HFFc6 (cell line): Measurements from ENCODE around the gene PSMC4. TPM values are rescaled to one million over a fixed set of nuclear protein-coding genes. Genes with fewer than 3 reads are reported as not detected.

ENCODE experiments used
- DNase-seq: peaks from one replicate; pipeline ENCODE4 v3.0.0-alpha.2; 2018
- H3K27ac Mint-ChIP-seq: 2 replicates; pipeline ENCODE4 v1.8.0; 2020; ENCODE audit warnings: mild to moderate bottlenecking, mixed read lengths
- H3K27me3 Mint-ChIP-seq: 2 replicates; pipeline ENCODE4 v1.8.0; 2021; ENCODE audit warnings: mild to moderate bottlenecking, moderate library complexity, mixed read lengths; ENCODE audit not compliant: insufficient read depth
- H3K36me3 Mint-ChIP-seq: 2 replicates; pipeline ENCODE4 v1.8.0; 2021; ENCODE audit warnings: low read depth, mixed read lengths
- H3K4me1 Mint-ChIP-seq: 2 replicates; pipeline ENCODE4 v1.8.0; 2020; ENCODE audit warnings: low read depth, mixed read lengths
- H3K4me3 Mint-ChIP-seq: 2 replicates; pipeline ENCODE4 v1.8.0; 2020; ENCODE audit warnings: mild to moderate bottlenecking, moderate library complexity, mixed read lengths
- H3K9me3 Mint-ChIP-seq: 2 replicates; pipeline ENCODE4 v1.8.0; 2020; ENCODE audit warnings: mild to moderate bottlenecking, mixed read lengths
- total RNA-seq, 6 experiments: library from RNA; stranded (reverse); fragmentation: NEBNext Ultra II Directional; extraction: Animal tissue kit (Norgen Biotek cat#: 25700); gene quantifications; 2 replicates in 1 of 6; 3 replicates in 5 of 6; pipeline ENCODE4 v1.2.3, GENCODE V29; 2021
- TF ChIP-seq, protein P1 (sequence below): fragments of 200-600 bp; sonication (generic); IDR thresholded peaks from 2 replicates; pipeline ENCODE4 v1.5.0; 2021; ENCODE audit warnings: antibody characterized with exemption, mild to moderate bottlenecking

Gene PSMC4
- total RNA-seq, 6 experiments from 2014 or later = 124 to 144 (median 133) TPM

DNA sequence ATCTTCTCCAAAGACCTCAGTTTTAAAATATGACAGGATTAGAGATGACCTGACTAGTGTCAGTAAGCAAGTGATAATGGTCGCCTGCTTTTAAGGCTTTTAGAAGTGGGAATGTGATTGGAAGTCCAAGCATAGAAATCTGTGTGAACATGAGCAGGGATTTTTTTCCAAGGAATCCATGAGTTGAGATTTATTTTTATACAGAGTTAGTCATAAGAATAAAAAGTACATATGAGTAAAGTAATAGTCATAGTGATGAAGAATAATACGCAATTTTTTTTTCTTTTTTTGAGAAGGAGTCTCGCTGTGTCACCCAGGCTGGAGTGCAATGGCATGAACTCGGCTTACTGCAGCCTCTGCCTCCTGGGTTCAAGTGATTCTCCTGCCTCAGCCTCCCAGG lies 27.5 kb downstream of the PSMC4 start:
- Mint-ChIP-seq H3K4me3 (peak overlapping the region; percentile 95), H3K4me1 (peaks cover 32% of the 10 kb centered on the region), H3K27me3 (no peaks in the 10 kb centered on the region), H3K36me3 (peaks cover 15% of the 10 kb centered on the region), H3K27ac (peak overlapping the region; percentile 97), H3K9me3 (peaks cover 8% of the 10 kb centered on the region)
- peak; percentile 35 for DNase-seq
- TF ChIP-seq, protein P1, sequence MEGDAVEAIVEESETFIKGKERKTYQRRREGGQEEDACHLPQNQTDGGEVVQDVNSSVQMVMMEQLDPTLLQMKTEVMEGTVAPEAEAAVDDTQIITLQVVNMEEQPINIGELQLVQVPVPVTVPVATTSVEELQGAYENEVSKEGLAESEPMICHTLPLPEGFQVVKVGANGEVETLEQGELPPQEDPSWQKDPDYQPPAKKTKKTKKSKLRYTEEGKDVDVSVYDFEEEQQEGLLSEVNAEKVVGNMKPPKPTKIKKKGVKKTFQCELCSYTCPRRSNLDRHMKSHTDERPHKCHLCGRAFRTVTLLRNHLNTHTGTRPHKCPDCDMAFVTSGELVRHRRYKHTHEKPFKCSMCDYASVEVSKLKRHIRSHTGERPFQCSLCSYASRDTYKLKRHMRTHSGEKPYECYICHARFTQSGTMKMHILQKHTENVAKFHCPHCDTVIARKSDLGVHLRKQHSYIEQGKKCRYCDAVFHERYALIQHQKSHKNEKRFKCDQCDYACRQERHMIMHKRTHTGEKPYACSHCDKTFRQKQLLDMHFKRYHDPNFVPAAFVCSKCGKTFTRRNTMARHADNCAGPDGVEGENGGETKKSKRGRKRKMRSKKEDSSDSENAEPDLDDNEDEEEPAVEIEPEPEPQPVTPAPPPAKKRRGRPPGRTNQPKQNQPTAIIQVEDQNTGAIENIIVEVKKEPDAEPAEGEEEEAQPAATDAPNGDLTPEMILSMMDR = no peak

DNA sequence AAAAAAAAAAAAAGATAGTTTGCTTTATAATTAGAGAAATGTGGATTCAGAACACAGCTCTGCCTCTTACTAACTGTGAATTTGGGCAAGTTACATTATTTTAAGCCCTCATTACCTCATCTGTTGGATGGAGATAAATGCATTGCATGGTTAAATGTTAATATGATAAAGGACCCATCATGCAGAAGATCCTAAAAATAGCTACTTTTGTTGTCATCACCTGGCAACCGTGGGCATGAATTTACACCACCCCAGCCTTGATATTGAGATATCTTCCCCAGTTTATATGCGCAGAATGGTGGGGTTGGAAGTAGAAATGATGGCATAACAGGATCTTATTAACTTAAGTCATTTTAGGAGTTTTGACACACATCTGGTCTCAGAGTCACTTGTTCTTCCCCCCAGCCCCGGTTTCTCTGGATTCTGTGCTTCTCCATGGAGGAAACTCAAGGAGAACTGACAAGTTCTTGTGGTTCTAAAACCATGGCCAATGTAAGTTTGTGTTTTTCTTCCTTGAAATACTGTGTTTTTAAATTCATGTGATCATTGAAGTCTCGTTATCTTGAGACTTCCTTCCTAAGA lies 34.8 kb downstream of the PSMC4 start:
- peaks cover 24% of the 10 kb centered on the region for H3K9me3 Mint-ChIP-seq
- TF ChIP-seq, protein P1 = no peak

DNA sequence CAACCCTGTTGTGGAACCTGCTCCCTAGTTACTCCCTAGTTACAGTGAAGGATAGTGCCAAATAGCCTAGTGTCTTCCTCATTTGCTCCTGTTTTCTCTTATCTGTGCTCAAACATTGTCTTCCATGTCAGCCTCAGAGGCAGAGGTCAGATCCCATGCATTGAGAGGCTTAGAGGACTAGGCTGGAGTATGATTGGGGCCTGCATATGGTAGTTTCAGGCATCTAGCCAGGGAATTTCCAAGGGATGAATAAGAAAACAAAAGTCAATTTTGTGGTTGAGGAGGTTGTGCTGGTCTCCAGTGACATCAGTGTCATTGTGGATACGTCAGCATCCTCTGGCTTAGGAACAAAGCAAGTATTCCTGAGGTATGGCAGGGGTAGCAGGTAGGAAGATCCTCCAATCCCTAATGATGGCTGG lies 35.3 kb downstream of the PSMC4 start:
- Mint-ChIP-seq H3K9me3 (peaks cover 28% of the 10 kb centered on the region), H3K27me3 (no peaks in the 10 kb centered on the region; the same call in 1 of the 2 replicates), H3K27ac (peak overlapping the region; percentile 93), H3K4me3 (peak overlapping the region; percentile 4; the same call in 1 of the 2 replicates), H3K36me3 (peaks cover 44% of the 10 kb centered on the region), H3K4me1 (peaks cover 23% of the 10 kb centered on the region)
- TF ChIP-seq, protein P1 = no peak
- peak; percentile 86 for DNase-seq

More for the DNA sequence above, 34.8 kb downstream of the PSMC4 start:
- Mint-ChIP-seq H3K4me3 (peak overlapping the region; percentile 4; the same call in 1 of the 2 replicates), H3K4me1 (peaks cover 23% of the 10 kb centered on the region), H3K36me3 (peaks cover 41% of the 10 kb centered on the region), H3K27me3 (no peaks in the 10 kb centered on the region; the same call in 1 of the 2 replicates), H3K27ac (peak overlapping the region; percentile 93)
- no peak for DNase-seq

DNA sequence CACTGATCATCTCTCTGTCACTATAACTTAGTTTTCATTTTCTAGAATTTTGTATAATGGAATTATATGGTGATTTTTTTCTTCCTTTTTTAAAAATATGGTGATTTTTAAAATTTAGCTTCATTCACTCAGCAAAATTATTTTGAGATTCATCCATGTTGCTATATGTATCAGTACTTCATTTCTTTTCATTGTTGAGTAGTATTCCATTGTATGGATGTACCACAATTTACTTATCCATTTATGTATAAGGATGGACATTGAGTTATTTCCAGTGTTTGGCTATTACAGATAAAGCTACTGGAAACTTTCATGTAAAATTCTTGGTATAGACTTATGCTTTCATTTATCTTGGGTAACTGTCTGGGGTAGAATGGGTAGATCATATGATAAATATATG lies 38.7 kb downstream of the PSMC4 start:
- peaks cover 62% of the 10 kb centered on the region for H3K9me3 Mint-ChIP-seq
- no peak overlapping the region for H3K27ac Mint-ChIP-seq
- no peak for DNase-seq
- peaks cover 23% of the 10 kb centered on the region for H3K4me1 Mint-ChIP-seq
- H3K4me3 Mint-ChIP-seq = no peak overlapping the region
- H3K27me3 Mint-ChIP-seq = no peaks in the 10 kb centered on the region; the same call in 1 of the 2 replicates
- H3K36me3 Mint-ChIP-seq = peaks cover 78% of the 10 kb centered on the region
- TF ChIP-seq, protein P1 = no peak

DNA sequence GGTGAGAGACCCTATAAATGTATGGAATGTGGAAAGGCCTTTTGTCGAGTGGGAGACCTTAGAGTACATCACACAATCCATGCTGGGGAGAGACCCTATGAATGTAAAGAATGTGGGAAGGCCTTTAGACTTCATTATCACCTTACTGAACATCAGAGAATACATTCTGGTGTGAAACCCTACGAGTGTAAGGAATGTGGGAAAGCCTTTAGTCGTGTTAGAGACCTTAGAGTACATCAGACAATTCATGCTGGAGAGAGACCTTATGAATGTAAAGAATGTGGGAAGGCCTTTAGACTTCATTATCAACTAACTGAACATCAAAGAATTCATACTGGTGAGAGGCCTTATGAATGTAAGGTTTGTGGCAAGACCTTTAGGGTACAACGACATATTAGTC lies 43.0 kb downstream of the PSMC4 start:
- H3K4me1 Mint-ChIP-seq = no peaks in the 10 kb centered on the region
- H3K9me3 Mint-ChIP-seq = peaks cover 94% of the 10 kb centered on the region
- no peaks in the 10 kb centered on the region for H3K27me3 Mint-ChIP-seq
- H3K27ac Mint-ChIP-seq = no peak overlapping the region
- no peak for DNase-seq
- no peak overlapping the region for H3K4me3 Mint-ChIP-seq
- H3K36me3 Mint-ChIP-seq = peaks cover 74% of the 10 kb centered on the region
- TF ChIP-seq, protein P1 = no peak
